Uterine smooth muscle cell (primary cell): ENCODE results near the gene CYP4X1. TPM values are rescaled to one million over a fixed set of nuclear protein-coding genes. Genes with fewer than 3 reads are reported as not detected.

Experiments
- total RNA-seq: library from RNA; depleted of rRNA; stranded (reverse); fragments of >200 nt; gene quantifications from 2 replicates; pipeline ENCODE4 v1.2.3, GENCODE V29; 2014

Gene CYP4X1
- total RNA-seq = not detected in 2 replicates

DNA sequence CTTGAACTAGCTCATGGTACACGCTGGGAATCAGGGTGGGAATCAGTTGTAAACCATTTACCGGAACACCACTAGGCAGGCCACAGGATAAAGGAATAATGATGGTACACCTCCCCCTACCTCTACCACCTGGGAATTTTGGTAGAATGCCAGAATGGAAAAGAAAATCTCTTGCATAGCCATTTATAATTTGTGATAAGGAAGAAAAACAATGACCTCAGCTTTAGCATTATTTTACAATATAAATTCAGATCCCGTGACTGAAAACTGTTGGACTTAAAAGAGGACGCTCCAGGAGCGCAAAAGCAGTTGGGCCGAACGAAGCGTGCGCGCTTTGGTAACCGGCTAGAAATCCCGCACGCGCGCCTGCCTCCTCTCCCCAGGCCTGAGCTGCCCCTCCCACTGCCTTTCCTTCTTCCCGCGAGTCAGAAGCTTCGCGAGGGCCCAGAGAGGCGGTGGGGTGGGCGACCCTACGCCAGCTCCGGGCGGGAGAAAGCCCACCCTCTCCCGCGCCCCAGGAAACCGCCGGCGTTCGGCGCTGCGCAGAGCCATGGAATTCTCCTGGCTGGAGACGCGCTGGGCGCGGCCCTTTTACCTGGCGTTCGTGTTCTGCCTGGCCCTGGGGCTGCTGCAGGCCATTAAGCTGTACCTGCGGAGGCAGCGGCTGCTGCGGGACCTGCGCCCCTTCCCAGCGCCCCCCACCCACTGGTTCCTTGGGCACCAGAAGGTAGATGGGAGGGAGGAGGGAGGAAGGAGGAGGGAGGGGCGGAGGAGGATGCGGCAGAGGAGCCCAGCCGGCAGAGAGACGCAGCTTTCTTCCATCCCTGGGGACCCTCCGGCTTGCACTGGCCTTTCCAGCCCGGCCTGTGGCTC is at the start of gene CYP4X1:
Gene CYP4X1, plus strand, starts transcription at position 402 of the 873 bp plus-strand sequence. Its CDS starts 149 bp downstream, at position 551.

GRCh38 chr1:47067097-47067594 is 43.7 kb downstream of the CYP4X1 start, which contains the start of gene CYP4Z1:
CYP4Z1 (plus strand) TSS chr1:47067231; CDS start chr1:47067491, 260 bp downstream.

Other genes starting within 250 kb of the CYP4X1 start
- gene CYP4B1, start 224.6 kb upstream of the CYP4X1 start, total RNA-seq = not detected in 2 replicates
- gene CYP4A11, start 82.2 kb upstream of the CYP4X1 start, total RNA-seq = not detected in 2 replicates
- gene CYP4Z1, start 43.6 kb downstream of the CYP4X1 start, total RNA-seq = not detected in 2 replicates
- gene CYP4A22, start 113.8 kb downstream of the CYP4X1 start, total RNA-seq = not detected in 2 replicates
- not detected in 2 replicates for gene PDZK1IP1, start 166.4 kb downstream of the CYP4X1 start, total RNA-seq
- 0.11 TPM in 1 of 2 replicates, not detected in the other for gene TAL1, start 208.6 kb downstream of the CYP4X1 start, total RNA-seq